ENCODE measurements around the gene VAMP2. TPM values are rescaled to one million over a fixed set of nuclear protein-coding genes. Genes with fewer than 3 reads are reported as not detected.

The VAMP2 gene
- total and polyA plus RNA-seq, 10 of the 15 experiments (the other 5 are each of a cell fraction or from before 2014, with no cell fraction given), result 3.0 to 35.2 (median 25.0) TPM

DNA sequence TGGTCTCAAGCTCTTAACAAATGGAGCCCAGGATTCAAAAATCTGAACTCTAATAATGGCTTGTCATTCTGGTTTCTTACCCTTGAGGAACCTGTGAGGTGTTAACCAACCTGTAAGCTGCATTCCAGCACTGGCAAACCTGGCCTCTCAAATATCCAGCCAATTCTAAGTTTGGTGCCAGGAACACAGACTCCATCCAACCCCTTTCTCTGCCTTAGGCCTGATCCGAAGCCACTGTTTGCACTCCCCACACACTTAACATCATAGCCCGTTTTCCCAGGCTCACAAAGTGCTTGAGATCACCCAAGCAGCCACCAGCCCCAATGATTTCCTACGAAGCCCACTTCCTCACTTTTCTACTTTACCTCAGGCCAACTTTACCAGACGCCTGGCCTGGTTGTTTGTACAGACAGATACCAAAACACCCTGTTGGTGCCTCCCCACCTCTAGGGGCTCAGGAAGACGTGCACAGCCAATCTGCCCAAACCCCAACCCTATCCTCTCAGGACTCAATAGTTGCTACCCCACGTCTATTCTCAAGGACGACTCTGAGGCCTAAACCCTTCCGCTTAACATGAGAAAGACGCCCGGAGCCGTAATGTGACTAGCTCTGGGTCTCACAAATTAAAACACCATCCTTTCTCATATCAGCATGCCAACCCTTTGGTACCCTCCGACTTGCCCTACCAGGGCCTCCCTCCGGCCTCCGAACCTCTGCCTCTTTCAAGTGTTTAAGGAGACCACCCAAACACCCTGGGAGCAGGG, 7.3 kb downstream of the VAMP2 start:
- 38% methylated on average over 14 of the region's 14 CpGs for WGBS (ENCODE audit: insufficient coverage, insufficient replicate concordance, low lambda C conversion rate, missing lambda C conversion rate)
- H3K27ac ChIP-seq (ENCODE audit: control insufficient read depth, insufficient read depth), result peak overlapping the region; percentile 76
- CTCF ChIA-PET, result interaction anchor here (2.1 to 5.3 kb wide), 3 partner anchors 17 to 62 kb away, joined by 13 to 46 read pairs (median 36); partner anchors contain the start of gene HES7

DNA sequence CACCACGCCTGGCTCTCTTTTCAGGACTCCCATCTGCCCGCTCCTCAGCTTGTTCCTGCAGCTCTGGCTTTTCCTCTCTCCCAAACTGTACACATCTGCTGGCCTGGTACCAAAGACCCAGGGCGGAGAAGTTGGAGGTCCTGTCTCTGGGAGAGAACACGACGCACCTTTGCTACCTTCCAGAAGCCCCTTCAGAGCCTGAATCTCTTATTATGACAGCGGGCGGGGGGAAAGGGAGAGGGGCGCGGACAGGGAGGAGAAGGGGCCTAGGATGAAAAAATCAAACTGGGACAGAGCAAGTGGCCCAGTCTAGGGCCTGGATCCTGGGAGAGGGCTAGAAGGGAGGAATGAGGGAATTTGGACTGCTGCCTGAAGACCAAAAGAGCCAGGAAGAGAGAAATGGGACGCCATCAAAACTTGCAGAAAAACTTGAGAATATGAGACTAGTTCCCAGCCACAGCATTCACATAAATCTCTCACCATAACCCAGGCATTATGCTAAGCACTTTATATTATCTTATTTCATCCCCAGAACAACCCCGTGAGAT, 8.1 kb downstream of the VAMP2 start:
- no peaks in the 10 kb centered on the region for H3K9me3 ChIP-seq (replicated peaks; ENCODE audit: control insufficient read depth, insufficient read depth, low read length)
- no peak for ATAC-seq
- 52% methylated on average over 10 of the region's 11 CpGs for WGBS (ENCODE audit: insufficient coverage, insufficient replicate concordance, low lambda C conversion rate, missing lambda C conversion rate)
- FAIRE-seq, result no peak
- TF ChIP-seq BACH1 (IDR thresholded peaks at IDR 0.05; ENCODE audit: borderline replicate concordance), result 0 out of 2 replicates have a peak, but pooled peaks have one; percentile 10
- TF ChIP-seq MYB (IDR thresholded peaks at IDR 0.05; ENCODE audit: borderline replicate concordance, low read depth, low read length), result no peak
- H3K36me3 ChIP-seq (ENCODE audit: control insufficient read depth in 2 of 2, insufficient read depth in 2 of 2, low read length in 1 of 2), result peaks cover 1 to 3% of the 10 kb centered on the region in 2 experiments; a peak in 3 of 4 replicates
- H3K4me3 ChIP-seq, result no peak overlapping the region
- CTCF ChIA-PET, result interaction anchor here (4.4 kb wide), 1 partner anchor 16 kb away, joined by 36 read pairs; no protein-coding TSS in a partner anchor
- no peak overlapping the region for H3K9ac ChIP-seq (ENCODE audit: control insufficient read depth, insufficient read depth, low read length)
- in situ Hi-C loops (cut with MboI), result no loop called here
- H3K27ac ChIP-seq (ENCODE audit: control insufficient read depth, insufficient read depth), result no peak overlapping the region
- RAD21 ChIA-PET (ENCODE audit: unreplicated experiment), result interaction anchor here (1.5 to 4.1 kb wide), 2 partner anchors 16 to 32 kb away, joined by 4 to 33 read pairs; no protein-coding TSS in a partner anchor
- BruUV-seq (replicated peaks), result no TSS peak
- intact Hi-C loops (cut with micrococcal nuclease; ENCODE audit: unreplicated experiment), result no loop called here
- POLR2A ChIA-PET, result interaction anchor here (0.6 to 7.5 kb wide), 6 partner anchors 16 to 141 kb away, joined by 3 to 71 read pairs (median 6); partner anchors contain the start of genes AURKB and BORCS6
- no peaks in the 10 kb centered on the region; the same call in 1 of the 2 replicates for H4K20me1 ChIP-seq (ENCODE audit: control insufficient read depth, insufficient read depth)
- peaks cover 21% of the 10 kb centered on the region for H3K79me2 ChIP-seq (ENCODE audit: control insufficient read depth, insufficient read depth, low read length)
- peaks cover 23% of the 10 kb centered on the region for H3K4me1 ChIP-seq (ENCODE audit: control insufficient read depth, insufficient read depth, low read length)
- DNase-seq (ENCODE audit: low read depth, low spot score), result no peak
- no peaks in the 10 kb centered on the region for H3K27me3 ChIP-seq (replicated peaks in 1 of 2; ENCODE audit: control insufficient read depth in 2 of 2, insufficient read depth in 2 of 2, low read length in 1 of 2)
- no peak overlapping the region for H2AFZ ChIP-seq (ENCODE audit: control insufficient read depth, low read depth, low read length)
- H3K4me2 ChIP-seq (ENCODE audit: control insufficient read depth, insufficient read depth), result peak overlapping the region; percentile 36
- SMC1A ChIA-PET (ENCODE audit: uncharacterized antibody, unreplicated experiment), result interaction anchor here (1.3 to 5.1 kb wide), 3 partner anchors 16 to 32 kb away, joined by 4 to 42 read pairs (median 21); partner anchors contain the start of gene HES7

More for the DNA sequence above, 7.3 kb downstream of the VAMP2 start:
- no peak for ATAC-seq
- DNase-seq (ENCODE audit: low read depth, low spot score), result no peak
- Histone ChIP-seq H3K27me3 (replicated peaks in 1 of 2; ENCODE audit: control insufficient read depth in 2 of 2, insufficient read depth in 2 of 2, low read length in 1 of 2) (no peaks in the 10 kb centered on the region), H3K36me3 (ENCODE audit: control insufficient read depth in 2 of 2, insufficient read depth in 2 of 2, low read length in 1 of 2) (peaks cover 0 to 3% of the 10 kb centered on the region in 2 experiments; a peak in 1 of 4 replicates), H3K9me3 (replicated peaks; ENCODE audit: control insufficient read depth, insufficient read depth, low read length) (no peaks in the 10 kb centered on the region), H4K20me1 (ENCODE audit: control insufficient read depth, insufficient read depth) (no peaks in the 10 kb centered on the region; the same call in 1 of the 2 replicates), H3K4me2 (ENCODE audit: control insufficient read depth, insufficient read depth) (peak overlapping the region; percentile 99), H3K4me1 (ENCODE audit: control insufficient read depth, insufficient read depth, low read length) (peaks cover 21% of the 10 kb centered on the region), H2AFZ (ENCODE audit: control insufficient read depth, low read depth, low read length) (no peak overlapping the region), H3K9ac (ENCODE audit: control insufficient read depth, insufficient read depth, low read length) (peak overlapping the region; percentile 77), H3K79me2 (ENCODE audit: control insufficient read depth, insufficient read depth, low read length) (peaks cover 18% of the 10 kb centered on the region), H3K4me3 (peak overlapping the region; percentile 74)
- ChIA-PET POLR2A (interaction anchor here (0.5 to 7.5 kb wide), 13 partner anchors 15 to 468 kb away, joined by 3 to 71 read pairs (median 6); partner anchors contain the start of genes AURKB, BORCS6, RANGRF and TP53), RAD21 (ENCODE audit: unreplicated experiment) (interaction anchor here (1.5 to 4.1 kb wide), 6 partner anchors 12 to 91 kb away, joined by 3 to 33 read pairs (median 6); no protein-coding TSS in a partner anchor), SMC1A (ENCODE audit: uncharacterized antibody, unreplicated experiment) (interaction anchor here (1.4 to 5.1 kb wide), 9 partner anchors 17 to 92 kb away, joined by 4 to 42 read pairs (median 7); partner anchors contain the start of genes ALOXE3, CTC1 and HES7)
- no TSS peak for BruUV-seq (replicated peaks)
- TF ChIP-seq SMAD1 (IDR thresholded peaks at IDR 0.05; ENCODE audit: low read depth, partially characterized antibody), result peak; percentile 14
- peak; percentile 13; the same call in 1 of the 2 replicates for TF ChIP-seq SPI1 (IDR thresholded peaks at IDR 0.05; ENCODE audit: borderline replicate concordance, insufficient read depth, low read depth, low read length)
- TF ChIP-seq RAD51 (IDR thresholded peaks at IDR 0.05), result no peak
- in situ Hi-C loops (cut with MboI) (no loop called here), intact Hi-C loops (cut with micrococcal nuclease; ENCODE audit: unreplicated experiment) (no loop called here)
- FAIRE-seq, result no peak

Data from GM12878 (cell line).